Testis (tissue), 3 donors: ENCODE data around the gene TEX48. TPM values are rescaled to one million over a fixed set of nuclear protein-coding genes. Genes with fewer than 3 reads are reported as not detected.

Source experiments
- DNase-seq: peaks from one replicate; pipeline ENCODE4 v3.0.0-alpha.2; 2019
- H3K27ac ChIP-seq, 2 donors: fragments of 200-600 bp; sonication (generic); one replicate each; pipeline ENCODE4 v1.5.1; 2019
- H3K27me3 ChIP-seq: fragments of 200-600 bp; sonication (generic); one replicate; pipeline ENCODE4 v1.5.1; 2019
- H3K36me3 ChIP-seq: fragments of 200-600 bp; sonication (generic); one replicate; pipeline ENCODE4 v1.5.1; 2017; ENCODE audit warnings: low read depth; ENCODE audit errors: missing control alignments
- H3K4me1 ChIP-seq: fragments of 200-600 bp; sonication (generic); one replicate; pipeline ENCODE4 v1.5.1; 2019
- H3K4me3 ChIP-seq, 2 donors: fragments of 200-600 bp; sonication (generic); one replicate each; pipeline ENCODE4 v1.5.1; 2017 to 2019
- H3K9me3 ChIP-seq: fragments of 200-600 bp; sonication (generic); one replicate; pipeline ENCODE4 v1.5.1; 2017
- POLR2A ChIP-seq: fragments of 450-650 bp; IDR thresholded peaks from one replicate; pipeline ENCODE4 v1.6.1; 2017; ENCODE audit warnings: antibody characterized with exemption, mild to moderate bottlenecking, moderate library complexity
- WGBS, 2 donors: methylation state at CpG; one replicate each; pipeline ENCODE4 v1.1.5; 2018; 5-methylcytosine and 5-hydroxymethylcytosine counted together
- intact Hi-C: fragments of 100-400 bp; cut with DNase I; formaldehyde crosslinking; loops from one replicate; pipeline ENCODE4 v1.15.1; 2023; ENCODE audit warnings: low total_unique reads
- polyA plus RNA-seq: library from polyadenylated mRNA; stranded (reverse); fragments of 350-450 nt; fragmentation: Illumina TruSeq; extraction: RNeasy Lipid Tissue Mini Kit (QIAGEN cat#74804); gene quantifications from one replicate; pipeline ENCODE4 v1.2.3, GENCODE V29; 2014; ENCODE audit warnings: low read depth, low replicate concordance; ENCODE audit not compliant: insufficient read depth
- total RNA-seq, 2 donors: library from RNA; depleted of rRNA; stranded (reverse); fragments of >200 nt; gene quantifications; one replicate each; pipeline ENCODE4 v1.2.3, GENCODE V29; 2016
- TF ChIP-seq, protein P1 (sequence below), 3 experiments: fragments of 450-650 bp in 2 of 3; fragments of 200-600 bp in 1 of 3; sonication (generic) in 1 of 3; IDR thresholded peaks; one replicate each; pipeline ENCODE4 v1.5.1; 2016 to 2019; ENCODE audit warnings: antibody characterized with exemption in 3 of 3, mild to moderate bottlenecking in 2 of 3, moderate library complexity in 1 of 3

The TEX48 gene
- total and polyA plus RNA-seq, 3 donors from 2014 or later = 11.5 to 44.0 (median 34.6) TPM

DNA sequence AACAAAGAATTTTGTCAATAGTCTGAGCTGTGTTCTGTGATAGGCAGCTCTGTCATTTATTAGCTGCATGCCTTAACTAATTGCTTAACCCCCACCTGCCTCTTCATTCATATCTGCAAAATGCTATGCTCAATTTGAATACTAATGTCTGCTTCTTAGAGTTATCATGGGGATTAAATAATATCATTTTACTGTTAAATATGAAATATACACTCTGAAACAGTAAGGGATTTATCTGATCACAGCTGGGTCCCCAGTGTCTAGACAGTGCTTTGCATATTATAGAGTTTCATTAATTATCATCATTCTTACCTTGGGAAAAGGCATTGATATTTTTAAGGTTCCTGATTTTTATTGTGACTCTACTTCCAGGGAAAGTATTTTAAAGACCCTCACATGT is 12.0 kb downstream of the TEX48 start:
- no peak for DNase-seq
- no peaks in the 10 kb centered on the region for H3K9me3 ChIP-seq
- no peak overlapping the region for H3K27ac ChIP-seq
- TF ChIP-seq POLR2A = no peak
- TF ChIP-seq, protein P1, sequence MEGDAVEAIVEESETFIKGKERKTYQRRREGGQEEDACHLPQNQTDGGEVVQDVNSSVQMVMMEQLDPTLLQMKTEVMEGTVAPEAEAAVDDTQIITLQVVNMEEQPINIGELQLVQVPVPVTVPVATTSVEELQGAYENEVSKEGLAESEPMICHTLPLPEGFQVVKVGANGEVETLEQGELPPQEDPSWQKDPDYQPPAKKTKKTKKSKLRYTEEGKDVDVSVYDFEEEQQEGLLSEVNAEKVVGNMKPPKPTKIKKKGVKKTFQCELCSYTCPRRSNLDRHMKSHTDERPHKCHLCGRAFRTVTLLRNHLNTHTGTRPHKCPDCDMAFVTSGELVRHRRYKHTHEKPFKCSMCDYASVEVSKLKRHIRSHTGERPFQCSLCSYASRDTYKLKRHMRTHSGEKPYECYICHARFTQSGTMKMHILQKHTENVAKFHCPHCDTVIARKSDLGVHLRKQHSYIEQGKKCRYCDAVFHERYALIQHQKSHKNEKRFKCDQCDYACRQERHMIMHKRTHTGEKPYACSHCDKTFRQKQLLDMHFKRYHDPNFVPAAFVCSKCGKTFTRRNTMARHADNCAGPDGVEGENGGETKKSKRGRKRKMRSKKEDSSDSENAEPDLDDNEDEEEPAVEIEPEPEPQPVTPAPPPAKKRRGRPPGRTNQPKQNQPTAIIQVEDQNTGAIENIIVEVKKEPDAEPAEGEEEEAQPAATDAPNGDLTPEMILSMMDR (IDR thresholded peaks at IDR 0.05) = no peak
- intact Hi-C loops = no loop called here
- no peaks in the 10 kb centered on the region for H3K4me1 ChIP-seq
- H3K27me3 ChIP-seq = no peaks in the 10 kb centered on the region
- no peak overlapping the region for H3K4me3 ChIP-seq
- no peaks in the 10 kb centered on the region for H3K36me3 ChIP-seq

DNA sequence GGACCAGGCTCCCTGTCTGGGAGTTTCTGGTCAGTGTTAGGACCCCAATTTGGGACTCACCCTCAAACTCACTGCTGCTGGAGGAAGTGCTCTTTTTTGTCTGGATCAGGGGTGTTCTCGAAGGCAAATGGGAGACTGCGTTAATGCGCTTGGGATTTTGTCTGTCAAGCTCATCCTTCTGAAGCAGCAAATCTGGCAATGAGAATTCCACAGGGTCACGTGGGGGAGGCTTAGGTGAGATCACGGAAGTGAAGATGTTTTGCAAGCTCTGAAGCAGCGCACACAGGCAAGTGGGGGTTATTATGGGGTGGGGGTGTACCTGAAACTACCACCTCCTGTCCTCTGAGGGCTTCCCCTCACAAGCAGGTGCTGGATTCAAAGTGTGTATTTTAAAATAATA is 13.8 kb downstream of the TEX48 start:
- H3K9me3 ChIP-seq = no peaks in the 10 kb centered on the region
- TF ChIP-seq, protein P1 (IDR thresholded peaks at IDR 0.05) = no peak
- TF ChIP-seq POLR2A = no peak
- H3K4me3 ChIP-seq = no peak overlapping the region
- H3K4me1 ChIP-seq = no peaks in the 10 kb centered on the region
- intact Hi-C loops = no loop called here
- H3K36me3 ChIP-seq = no peaks in the 10 kb centered on the region
- no peak for DNase-seq
- WGBS, 2 donors = 63 to 71% methylated on average over 6 of the region's 6 CpGs
- no peaks in the 10 kb centered on the region for H3K27me3 ChIP-seq
- no peak overlapping the region for H3K27ac ChIP-seq

DNA sequence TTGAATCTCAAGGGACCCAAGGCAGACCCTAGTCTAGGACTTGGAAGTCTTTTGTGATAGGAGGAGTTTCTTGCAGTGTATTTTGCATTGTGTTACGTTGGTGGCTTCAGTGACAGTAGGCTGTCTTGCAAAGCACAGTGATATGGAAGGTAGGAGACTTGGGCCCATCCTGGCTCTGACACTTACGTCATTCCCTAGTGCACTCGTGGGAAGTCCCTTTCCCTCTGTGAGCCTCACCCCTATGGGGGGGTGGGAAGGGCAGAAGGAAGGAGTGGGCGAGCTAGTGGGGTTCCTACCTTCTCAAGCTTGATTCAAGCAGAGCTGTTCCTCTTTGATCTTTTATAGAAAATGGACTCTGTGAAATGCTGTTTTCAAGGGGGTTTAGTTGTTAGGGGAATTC is 15.1 kb downstream of the TEX48 start:
- 68 to 77% methylated on average over 4 of the region's 4 CpGs for WGBS, 2 donors
- Histone ChIP-seq H3K4me3 (no peak overlapping the region), H3K27ac (no peak overlapping the region), H3K9me3 (no peaks in the 10 kb centered on the region), H3K4me1 (no peaks in the 10 kb centered on the region), H3K36me3 (no peaks in the 10 kb centered on the region), H3K27me3 (no peaks in the 10 kb centered on the region)
- intact Hi-C loops = no loop called here
- TF ChIP-seq, protein P1 (IDR thresholded peaks at IDR 0.05) = no peak
- TF ChIP-seq POLR2A = no peak
- DNase-seq = no peak

DNA sequence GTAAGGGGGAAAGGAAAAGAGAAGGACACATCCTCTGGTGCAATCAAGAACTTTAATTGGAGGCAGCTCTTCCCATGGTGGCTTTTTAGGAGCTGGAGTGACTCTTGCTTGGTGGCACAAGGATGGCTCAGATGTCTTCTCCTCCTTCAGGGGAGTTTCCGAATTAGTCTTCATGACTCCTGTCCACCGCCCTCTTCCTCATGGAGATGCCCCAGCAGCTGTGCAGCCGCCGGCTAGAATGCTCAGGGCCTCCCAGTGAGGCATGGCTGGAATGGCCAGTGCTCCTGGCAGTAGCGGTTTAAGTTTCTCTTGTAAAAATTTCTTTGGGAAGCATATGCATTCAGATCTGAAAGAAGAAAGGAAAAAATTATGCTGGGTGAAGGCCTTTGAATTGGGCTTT is 15.6 kb downstream of the TEX48 start:
- Histone ChIP-seq H3K27me3 (no peaks in the 10 kb centered on the region), H3K36me3 (no peaks in the 10 kb centered on the region), H3K4me1 (no peaks in the 10 kb centered on the region), H3K9me3 (no peaks in the 10 kb centered on the region), H3K4me3 (no peak overlapping the region), H3K27ac (no peak overlapping the region)
- no peak for DNase-seq
- intact Hi-C loops = no loop called here
- 96 to 97% methylated on average over 5 of the region's 5 CpGs for WGBS, 2 donors
- TF ChIP-seq, protein P1 (IDR thresholded peaks at IDR 0.05) = no peak
- TF ChIP-seq POLR2A = no peak

DNA sequence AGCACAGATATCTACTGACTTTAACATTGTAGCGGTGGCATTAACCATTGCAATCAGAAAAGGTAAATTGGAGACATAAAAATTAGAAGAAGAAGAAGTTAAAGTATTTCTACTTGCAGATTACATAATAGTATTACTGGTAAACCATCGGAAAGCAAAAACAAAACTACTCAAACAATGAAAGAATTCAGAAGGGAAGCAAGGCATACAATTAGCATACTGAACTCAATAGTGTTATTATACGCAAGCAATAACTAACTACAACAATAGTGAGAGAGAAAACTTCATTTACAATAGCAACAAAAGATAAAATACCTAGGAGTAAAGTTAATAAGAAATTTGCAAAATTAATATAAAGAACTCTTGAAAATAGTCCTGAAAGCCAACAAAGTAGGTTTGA is 17.8 kb downstream of the TEX48 start:
- intact Hi-C loops = no loop called here
- no peak overlapping the region for H3K4me3 ChIP-seq
- DNase-seq = no peak
- H3K27ac ChIP-seq = no peak overlapping the region
- 82 to 87% methylated on average over 3 of the region's 3 CpGs for WGBS, 2 donors
- no peaks in the 10 kb centered on the region for H3K36me3 ChIP-seq
- no peaks in the 10 kb centered on the region for H3K9me3 ChIP-seq
- H3K4me1 ChIP-seq = no peaks in the 10 kb centered on the region
- H3K27me3 ChIP-seq = no peaks in the 10 kb centered on the region
- TF ChIP-seq, protein P1 (IDR thresholded peaks at IDR 0.05) = no peak
- no peak for TF ChIP-seq POLR2A
